ENCODE data around the gene WDR86.

The WDR86 gene

GRCh38 chr7:151386301-151387160, 23.3 kb downstream of the WDR86 start:
- Histone ChIP-seq H3K27me3 (ENCODE audit: control insufficient read depth, low read length) (peaks cover 36% of the 10 kb centered on the region), H3K27ac (ENCODE audit: low read depth, low read length) (no peak overlapping the region), H3K4me3 (ENCODE audit: low read length) (no peak overlapping the region), H3K9me2 (replicated peaks; ENCODE audit: control insufficient read depth, low read length) (no peaks in the 10 kb centered on the region), H3K79me2 (ENCODE audit: control insufficient read depth, low read length) (no peaks in the 10 kb centered on the region), H3K9me3 (ENCODE audit: control insufficient read depth, insufficient read depth, low read length) (no peaks in the 10 kb centered on the region), H3K36me3 (ENCODE audit: control insufficient read depth, low read length) (no peaks in the 10 kb centered on the region), H3K4me2 (ENCODE audit: low read length) (no peak overlapping the region), H3F3A (ENCODE audit: control insufficient read depth, insufficient read depth) (no peaks in the 10 kb centered on the region), H4K20me1 (ENCODE audit: control insufficient read depth, insufficient read depth, low read depth, low read length) (no peaks in the 10 kb centered on the region), H3K4me1 (ENCODE audit: control insufficient read depth, low read length) (peaks cover 4% of the 10 kb centered on the region)
- TF ChIP-seq, protein P1, sequence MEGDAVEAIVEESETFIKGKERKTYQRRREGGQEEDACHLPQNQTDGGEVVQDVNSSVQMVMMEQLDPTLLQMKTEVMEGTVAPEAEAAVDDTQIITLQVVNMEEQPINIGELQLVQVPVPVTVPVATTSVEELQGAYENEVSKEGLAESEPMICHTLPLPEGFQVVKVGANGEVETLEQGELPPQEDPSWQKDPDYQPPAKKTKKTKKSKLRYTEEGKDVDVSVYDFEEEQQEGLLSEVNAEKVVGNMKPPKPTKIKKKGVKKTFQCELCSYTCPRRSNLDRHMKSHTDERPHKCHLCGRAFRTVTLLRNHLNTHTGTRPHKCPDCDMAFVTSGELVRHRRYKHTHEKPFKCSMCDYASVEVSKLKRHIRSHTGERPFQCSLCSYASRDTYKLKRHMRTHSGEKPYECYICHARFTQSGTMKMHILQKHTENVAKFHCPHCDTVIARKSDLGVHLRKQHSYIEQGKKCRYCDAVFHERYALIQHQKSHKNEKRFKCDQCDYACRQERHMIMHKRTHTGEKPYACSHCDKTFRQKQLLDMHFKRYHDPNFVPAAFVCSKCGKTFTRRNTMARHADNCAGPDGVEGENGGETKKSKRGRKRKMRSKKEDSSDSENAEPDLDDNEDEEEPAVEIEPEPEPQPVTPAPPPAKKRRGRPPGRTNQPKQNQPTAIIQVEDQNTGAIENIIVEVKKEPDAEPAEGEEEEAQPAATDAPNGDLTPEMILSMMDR (IDR thresholded peaks at IDR 0.05; ENCODE audit: low read depth, low read length, poor library complexity, severe bottlenecking), result no peak
- no peak for TF ChIP-seq EZH2phosphoT487 (IDR thresholded peaks at IDR 0.05; ENCODE audit: borderline replicate concordance, low read length)

GRCh38 chr7:151385626-151386300, 24.1 kb downstream of the WDR86 start:
- H3K4me3 ChIP-seq (ENCODE audit: low read length), result no peak overlapping the region
- TF ChIP-seq EZH2phosphoT487 (IDR thresholded peaks at IDR 0.05; ENCODE audit: borderline replicate concordance, low read length), result no peak
- TF ChIP-seq, protein P1 (IDR thresholded peaks at IDR 0.05; ENCODE audit: low read depth, low read length, poor library complexity, severe bottlenecking), result no peak
- H3K36me3 ChIP-seq (ENCODE audit: control insufficient read depth, low read length), result no peaks in the 10 kb centered on the region
- H3K9me3 ChIP-seq (ENCODE audit: control insufficient read depth, insufficient read depth, low read length), result no peaks in the 10 kb centered on the region
- no peaks in the 10 kb centered on the region for H3K79me2 ChIP-seq (ENCODE audit: control insufficient read depth, low read length)
- no peak overlapping the region for H3K27ac ChIP-seq (ENCODE audit: low read depth, low read length)
- H3K9me2 ChIP-seq (replicated peaks; ENCODE audit: control insufficient read depth, low read length), result no peaks in the 10 kb centered on the region
- H3K4me2 ChIP-seq (ENCODE audit: low read length), result no peak overlapping the region
- H3F3A ChIP-seq (ENCODE audit: control insufficient read depth, insufficient read depth), result no peaks in the 10 kb centered on the region
- peaks cover 12% of the 10 kb centered on the region for H3K4me1 ChIP-seq (ENCODE audit: control insufficient read depth, low read length)
- H4K20me1 ChIP-seq (ENCODE audit: control insufficient read depth, insufficient read depth, low read depth, low read length), result 0 out of 2 replicates have a peak, but pooled peaks cover 4% of the 10 kb centered on the region
- H3K27me3 ChIP-seq (ENCODE audit: control insufficient read depth, low read length), result peaks cover 43% of the 10 kb centered on the region

- H3F3A ChIP-seq (ENCODE audit: control insufficient read depth, insufficient read depth), result no peaks in the 10 kb centered on the region
- H3K4me1 ChIP-seq (ENCODE audit: control insufficient read depth, low read length), result peaks cover 16% of the 10 kb centered on the region
- H3K4me2 ChIP-seq (ENCODE audit: low read length), result no peak overlapping the region
- H3K36me3 ChIP-seq (ENCODE audit: control insufficient read depth, low read length), result no peaks in the 10 kb centered on the region
- H3K9me2 ChIP-seq (replicated peaks; ENCODE audit: control insufficient read depth, low read length), result no peaks in the 10 kb centered on the region
- no peaks in the 10 kb centered on the region for H3K9me3 ChIP-seq (ENCODE audit: control insufficient read depth, insufficient read depth, low read length)
- 0 out of 2 replicates have a peak, but pooled peaks cover 4% of the 10 kb centered on the region for H4K20me1 ChIP-seq (ENCODE audit: control insufficient read depth, insufficient read depth, low read depth, low read length)
- H3K4me3 ChIP-seq (ENCODE audit: low read length), result no peak overlapping the region
- no peak for TF ChIP-seq EZH2phosphoT487 (IDR thresholded peaks at IDR 0.05; ENCODE audit: borderline replicate concordance, low read length)
- TF ChIP-seq, protein P1 (IDR thresholded peaks at IDR 0.05; ENCODE audit: low read depth, low read length, poor library complexity, severe bottlenecking), result no peak
- peaks cover 40% of the 10 kb centered on the region for H3K27me3 ChIP-seq (ENCODE audit: control insufficient read depth, low read length)
- no peaks in the 10 kb centered on the region for H3K79me2 ChIP-seq (ENCODE audit: control insufficient read depth, low read length)
- H3K27ac ChIP-seq (ENCODE audit: low read depth, low read length), result no peak overlapping the region
These were observed 24.8 kb downstream of the WDR86 start for GRCh38 chr7:151384776-151385625.

Data from DOHH2 (cell line).